Panc1 (cell line): ENCODE data around the gene DDOST. TPM values are rescaled to one million over a fixed set of nuclear protein-coding genes. Genes with fewer than 3 reads are reported as not detected.

ENCODE experiments used
- ATAC-seq: fragments of 200-7000 bp; cut with Tn5 transposase; 2 replicates; pipeline ENCODE4 v1.9.1; 2020; ENCODE audit warnings: mild to moderate bottlenecking, moderate library complexity
- BruUV-seq: library from RNA; stranded (reverse); fragments of 400-500 nt; replicated peaks from 2 replicates; lab custom pipeline; 2021; lab: Mats Ljungman, UMichigan
- CTCF ChIA-PET: fragments of 300-600 bp; sonication (Branson Sonifier 250); formaldehyde crosslinking; loops from one replicate; lab custom pipeline; 2022; ENCODE audit warnings: antibody characterized with exemption; lab: Charles Lee
- POLR2A ChIA-PET: fragments of 300-600 bp; sonication (Branson Sonifier 250); formaldehyde crosslinking; loops from one replicate; lab custom pipeline; 2022; ENCODE audit warnings: antibody characterized with exemption; lab: Charles Lee
- DNase-seq: peaks from one replicate; pipeline ENCODE4 v3.0.0-alpha.2; 2010; ENCODE audit warnings: low read depth, low spot score
- H3K27ac ChIP-seq: 2 replicates; pipeline ENCODE4 v1.5.1; 2011; ENCODE audit warnings: mild to moderate bottlenecking, low read length, inconsistent platforms
- H3K27me3 ChIP-seq: fragments of 200-500 bp; sonication (Bioruptor generic); 2 replicates; pipeline ENCODE4 v1.6.0; 2014; ENCODE audit warnings: low read length, inconsistent platforms; ENCODE audit not compliant: control insufficient read depth, insufficient read depth
- H3K36me3 ChIP-seq: fragments of 200-500 bp; sonication (Bioruptor generic); 2 replicates; pipeline ENCODE4 v1.5.1; 2014; ENCODE audit warnings: inconsistent platforms, mild to moderate bottlenecking, low read length, moderate library complexity; ENCODE audit not compliant: control insufficient read depth, insufficient read depth
- H3K4me1 ChIP-seq: 2 replicates; pipeline ENCODE4 v1.5.1; 2011; ENCODE audit warnings: inconsistent platforms, mild to moderate bottlenecking, low read length, moderate library complexity; ENCODE audit not compliant: control insufficient read depth, insufficient read depth
- H3K4me3 ChIP-seq, 2 experiments: 2 replicates each; pipeline ENCODE4 v1.5.1; 2011 to 2012; ENCODE audit warnings: low read depth in 2 of 2, low read length in 2 of 2, mild to moderate bottlenecking in 2 of 2, inconsistent platforms in 1 of 2, moderate library complexity in 1 of 2
- H3K9me3 ChIP-seq: fragments of 200-500 bp; sonication (Bioruptor generic); 2 replicates; pipeline ENCODE4 v1.5.1; 2014; ENCODE audit warnings: low read depth, mild to moderate bottlenecking, inconsistent platforms, low read length, moderate library complexity; ENCODE audit not compliant: control insufficient read depth, insufficient read depth
- POLR2AphosphoS5 ChIP-seq: IDR thresholded peaks from 2 replicates; pipeline ENCODE4 v1.6.1; 2012; ENCODE audit warnings: mild to moderate bottlenecking, low read depth, low read length, moderate library complexity
- SIN3A ChIP-seq: IDR thresholded peaks from 2 replicates; pipeline ENCODE4 v1.6.1; 2012; ENCODE audit warnings: low read depth, mild to moderate bottlenecking, low read length, moderate library complexity, borderline replicate concordance; ENCODE audit not compliant: insufficient read depth
- TCF7L2 ChIP-seq: IDR thresholded peaks from 2 replicates; pipeline ENCODE4 v1.6.1; 2011; ENCODE audit warnings: mild to moderate bottlenecking, low read depth, low read length, inconsistent platforms
- in situ Hi-C: cut with HindIII; loops from 2 replicates; pipeline ENCODE4 v1.10.0; 2016; ENCODE audit warnings: low sequenced_read_pairs, low pct_unique_long_range_greater_than_20kb
- intact Hi-C: fragments of 100-400 bp; cut with micrococcal nuclease; formaldehyde crosslinking; loops from one replicate; pipeline ENCODE4 v1.10.0; 2022; ENCODE audit not compliant: unreplicated experiment
- total RNA-seq: library from RNA; stranded (reverse); gene quantifications from one replicate; pipeline ENCODE4 v1.2.1, GENCODE V29; 2021; ENCODE audit not compliant: unreplicated experiment
- TF ChIP-seq, protein P1 (sequence below), 2 experiments: IDR thresholded peaks; 2 replicates each; pipeline ENCODE4 v1.6.1; 2011 to 2012; ENCODE audit warnings: low read depth in 2 of 2, control low read depth in 1 of 2, low read length in 1 of 2, mild to moderate bottlenecking in 1 of 2, moderate library complexity in 1 of 2; ENCODE audit not compliant: insufficient read depth in 1 of 2
- TF ChIP-seq, protein P2 (sequence below): fragments of 450-650 bp; IDR thresholded peaks from 2 replicates; pipeline ENCODE4 v1.5.1; 2017; ENCODE audit warnings: mild to moderate bottlenecking

The DDOST gene
- total RNA-seq, 1 experiment from 2014 or later, result 337 TPM

DNA sequence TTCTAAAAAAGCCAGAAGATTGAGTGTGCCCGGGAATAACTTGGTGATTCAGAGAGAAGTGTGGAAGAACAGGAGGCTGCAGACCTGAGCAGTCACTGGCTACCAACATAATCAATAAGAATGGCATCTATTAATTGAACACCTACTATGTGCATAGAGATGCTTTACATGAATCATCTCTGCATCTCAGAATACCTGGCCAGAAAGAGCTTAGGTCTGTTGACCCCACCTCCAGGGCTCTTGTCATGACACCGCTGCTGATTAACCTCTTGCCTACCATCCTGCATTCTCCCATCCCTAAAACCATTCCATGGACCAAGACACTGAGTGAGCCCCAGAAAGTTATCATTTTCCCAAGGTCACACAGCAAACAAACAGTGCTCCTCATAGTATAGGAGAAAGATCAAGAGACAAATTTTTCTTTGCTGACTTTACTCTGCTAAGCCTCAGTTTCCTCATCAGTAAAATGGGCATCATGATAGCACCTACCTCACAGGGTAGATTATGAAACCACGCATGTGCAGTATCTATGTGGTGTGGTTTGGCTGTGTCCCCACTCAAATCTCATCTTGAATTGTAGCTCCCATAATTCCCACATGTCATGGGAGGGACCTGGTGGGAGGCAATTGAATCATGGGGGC is 44.2 kb downstream of the DDOST start:
- intact Hi-C loops, result no loop called here
- ChIA-PET POLR2A (no interaction called here), CTCF (no interaction called here)
- no TSS peak for BruUV-seq
- in situ Hi-C loops, result no loop called here
- Histone ChIP-seq H3K4me3 (no peak overlapping the region), H3K9me3 (no peaks in the 10 kb centered on the region), H3K27ac (no peak overlapping the region; the same call in 1 of the 2 replicates), H3K27me3 (no peaks in the 10 kb centered on the region), H3K4me1 (peaks cover 42% of the 10 kb centered on the region), H3K36me3 (no peaks in the 10 kb centered on the region)
- ATAC-seq (no peak), DNase-seq (no peak)
- TF ChIP-seq POLR2AphosphoS5 (no peak), TCF7L2 (no peak), SIN3A (no peak)
- TF ChIP-seq, protein P1, sequence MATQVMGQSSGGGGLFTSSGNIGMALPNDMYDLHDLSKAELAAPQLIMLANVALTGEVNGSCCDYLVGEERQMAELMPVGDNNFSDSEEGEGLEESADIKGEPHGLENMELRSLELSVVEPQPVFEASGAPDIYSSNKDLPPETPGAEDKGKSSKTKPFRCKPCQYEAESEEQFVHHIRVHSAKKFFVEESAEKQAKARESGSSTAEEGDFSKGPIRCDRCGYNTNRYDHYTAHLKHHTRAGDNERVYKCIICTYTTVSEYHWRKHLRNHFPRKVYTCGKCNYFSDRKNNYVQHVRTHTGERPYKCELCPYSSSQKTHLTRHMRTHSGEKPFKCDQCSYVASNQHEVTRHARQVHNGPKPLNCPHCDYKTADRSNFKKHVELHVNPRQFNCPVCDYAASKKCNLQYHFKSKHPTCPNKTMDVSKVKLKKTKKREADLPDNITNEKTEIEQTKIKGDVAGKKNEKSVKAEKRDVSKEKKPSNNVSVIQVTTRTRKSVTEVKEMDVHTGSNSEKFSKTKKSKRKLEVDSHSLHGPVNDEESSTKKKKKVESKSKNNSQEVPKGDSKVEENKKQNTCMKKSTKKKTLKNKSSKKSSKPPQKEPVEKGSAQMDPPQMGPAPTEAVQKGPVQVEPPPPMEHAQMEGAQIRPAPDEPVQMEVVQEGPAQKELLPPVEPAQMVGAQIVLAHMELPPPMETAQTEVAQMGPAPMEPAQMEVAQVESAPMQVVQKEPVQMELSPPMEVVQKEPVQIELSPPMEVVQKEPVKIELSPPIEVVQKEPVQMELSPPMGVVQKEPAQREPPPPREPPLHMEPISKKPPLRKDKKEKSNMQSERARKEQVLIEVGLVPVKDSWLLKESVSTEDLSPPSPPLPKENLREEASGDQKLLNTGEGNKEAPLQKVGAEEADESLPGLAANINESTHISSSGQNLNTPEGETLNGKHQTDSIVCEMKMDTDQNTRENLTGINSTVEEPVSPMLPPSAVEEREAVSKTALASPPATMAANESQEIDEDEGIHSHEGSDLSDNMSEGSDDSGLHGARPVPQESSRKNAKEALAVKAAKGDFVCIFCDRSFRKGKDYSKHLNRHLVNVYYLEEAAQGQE (IDR thresholded peaks at IDR 0.05; ENCODE audit: insufficient read depth in 1 of 2, low read depth in 2 of 2, low read length in 1 of 2), result no peak
- TF ChIP-seq, protein P2, sequence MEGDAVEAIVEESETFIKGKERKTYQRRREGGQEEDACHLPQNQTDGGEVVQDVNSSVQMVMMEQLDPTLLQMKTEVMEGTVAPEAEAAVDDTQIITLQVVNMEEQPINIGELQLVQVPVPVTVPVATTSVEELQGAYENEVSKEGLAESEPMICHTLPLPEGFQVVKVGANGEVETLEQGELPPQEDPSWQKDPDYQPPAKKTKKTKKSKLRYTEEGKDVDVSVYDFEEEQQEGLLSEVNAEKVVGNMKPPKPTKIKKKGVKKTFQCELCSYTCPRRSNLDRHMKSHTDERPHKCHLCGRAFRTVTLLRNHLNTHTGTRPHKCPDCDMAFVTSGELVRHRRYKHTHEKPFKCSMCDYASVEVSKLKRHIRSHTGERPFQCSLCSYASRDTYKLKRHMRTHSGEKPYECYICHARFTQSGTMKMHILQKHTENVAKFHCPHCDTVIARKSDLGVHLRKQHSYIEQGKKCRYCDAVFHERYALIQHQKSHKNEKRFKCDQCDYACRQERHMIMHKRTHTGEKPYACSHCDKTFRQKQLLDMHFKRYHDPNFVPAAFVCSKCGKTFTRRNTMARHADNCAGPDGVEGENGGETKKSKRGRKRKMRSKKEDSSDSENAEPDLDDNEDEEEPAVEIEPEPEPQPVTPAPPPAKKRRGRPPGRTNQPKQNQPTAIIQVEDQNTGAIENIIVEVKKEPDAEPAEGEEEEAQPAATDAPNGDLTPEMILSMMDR, result no peak

DNA sequence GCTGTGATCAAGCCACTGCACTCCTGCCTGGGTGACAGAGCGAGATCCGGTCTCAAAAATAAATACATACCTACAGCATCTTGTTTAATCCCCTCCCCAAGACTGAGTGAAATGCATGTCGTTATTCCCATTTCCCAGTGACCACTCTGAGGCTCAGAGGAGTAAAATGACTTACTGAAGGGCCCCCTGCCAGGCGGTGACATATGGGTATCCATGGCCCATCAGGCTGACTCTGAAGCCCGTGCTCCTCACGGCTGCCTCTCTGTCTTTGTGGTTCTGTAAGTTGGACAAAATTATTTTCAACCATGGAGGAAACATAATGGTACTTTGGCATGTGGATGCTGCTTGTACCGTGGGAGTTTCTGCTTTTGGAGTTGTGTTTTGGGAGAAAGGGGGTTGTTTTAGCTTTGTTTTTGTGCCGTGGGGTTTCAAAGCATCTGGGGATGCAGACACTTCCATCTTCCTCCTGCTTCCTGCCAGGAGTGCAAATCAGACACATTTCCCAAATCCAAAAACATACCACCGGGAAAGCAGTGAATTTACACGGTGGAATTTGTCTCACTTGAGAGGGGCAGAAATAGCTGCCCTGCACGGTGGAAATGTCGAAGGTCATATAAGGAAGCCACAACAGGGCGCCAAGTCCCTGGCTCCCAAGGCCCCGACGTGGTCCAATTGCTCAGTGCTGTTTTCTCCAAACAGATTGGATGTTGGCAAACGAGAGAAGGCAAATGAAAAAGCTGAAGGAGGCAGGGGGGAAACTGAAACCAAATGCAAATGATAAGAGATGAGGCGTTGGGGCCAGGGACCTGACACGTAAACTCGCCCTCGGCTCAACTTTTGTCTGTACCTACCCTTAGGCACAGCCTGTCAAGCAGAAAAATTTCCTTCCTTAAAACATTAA is 45.0 kb downstream of the DDOST start:
- no peaks in the 10 kb centered on the region for H3K9me3 ChIP-seq
- ChIA-PET CTCF (no interaction called here), POLR2A (no interaction called here)
- in situ Hi-C loops, result no loop called here
- H3K36me3 ChIP-seq, result no peaks in the 10 kb centered on the region
- H3K27me3 ChIP-seq, result no peaks in the 10 kb centered on the region
- DNase-seq, result no peak
- no peak overlapping the region for H3K4me3 ChIP-seq
- ATAC-seq, result no peak
- H3K27ac ChIP-seq, result peak overlapping the region; percentile 8; the same call in 1 of the 2 replicates
- intact Hi-C loops, result no loop called here
- TF ChIP-seq, protein P2, result no peak
- TF ChIP-seq TCF7L2 (no peak), POLR2AphosphoS5 (no peak), SIN3A (no peak)
- TF ChIP-seq, protein P1 (IDR thresholded peaks at IDR 0.05; ENCODE audit: insufficient read depth in 1 of 2, low read depth in 2 of 2, low read length in 1 of 2), result no peak
- peaks cover 43% of the 10 kb centered on the region for H3K4me1 ChIP-seq
- no TSS peak for BruUV-seq
